Colonic mucosa (tissue), 4 donors: Measurements from ENCODE around the gene ARHGAP12. TPM values are rescaled to one million over a fixed set of nuclear protein-coding genes. Genes with fewer than 3 reads are reported as not detected.

Experiments
- DNase-seq: peaks from one replicate; pipeline ENCODE4 v3.0.0-alpha.2; 2020
- H3K27ac ChIP-seq: fragments of 200-600 bp; one replicate; pipeline ENCODE4 v1.8.0; 2021
- H3K27me3 ChIP-seq: fragments of 200-600 bp; one replicate; pipeline ENCODE4 v1.8.0; 2021
- H3K36me3 ChIP-seq: fragments of 200-600 bp; one replicate; pipeline ENCODE4 v1.8.0; 2021
- H3K4me1 ChIP-seq: fragments of 200-600 bp; one replicate; pipeline ENCODE4 v1.8.0; 2021; ENCODE audit warnings: mild to moderate bottlenecking
- H3K4me3 ChIP-seq: fragments of 200-600 bp; one replicate; pipeline ENCODE4 v1.8.0; 2021
- H3K9ac ChIP-seq, 2 donors: one replicate each; pipeline ENCODE4 v1.7.0; 2013; ENCODE audit warnings: control low read depth in 2 of 2, low read depth in 2 of 2, low read length in 2 of 2
- H3K9me3 ChIP-seq: fragments of 200-600 bp; one replicate; pipeline ENCODE4 v1.8.0; 2021
- CTCF ChIP-seq: fragments of 200-600 bp; IDR thresholded peaks from one replicate; pipeline ENCODE4 v1.8.0; 2022; ENCODE audit warnings: antibody characterized with exemption, mild to moderate bottlenecking
- intact Hi-C: fragments of 100-400 bp; cut with DNase I; formaldehyde crosslinking; loops from one replicate; pipeline ENCODE4 v1.14.1; 2022
- total RNA-seq, 2 donors: library from RNA; stranded (reverse); fragmentation: NEBNext Ultra II Directional in 1 of 2; extraction: Animal tissue kit (Norgen Biotek cat#: 25700) in 1 of 2; gene quantifications; one replicate each; pipeline ENCODE4 v1.2.1, GENCODE V29; 2021
- donor health status: healthy.
- donor health status: DM: no; HTN: no; CAD: no.
- donor health status: DM: no; HTN: no; CAD: no.

ARHGAP12 gene
- total RNA-seq, 2 donors from 2014 or later = 25.1 to 43.9 TPM

DNA sequence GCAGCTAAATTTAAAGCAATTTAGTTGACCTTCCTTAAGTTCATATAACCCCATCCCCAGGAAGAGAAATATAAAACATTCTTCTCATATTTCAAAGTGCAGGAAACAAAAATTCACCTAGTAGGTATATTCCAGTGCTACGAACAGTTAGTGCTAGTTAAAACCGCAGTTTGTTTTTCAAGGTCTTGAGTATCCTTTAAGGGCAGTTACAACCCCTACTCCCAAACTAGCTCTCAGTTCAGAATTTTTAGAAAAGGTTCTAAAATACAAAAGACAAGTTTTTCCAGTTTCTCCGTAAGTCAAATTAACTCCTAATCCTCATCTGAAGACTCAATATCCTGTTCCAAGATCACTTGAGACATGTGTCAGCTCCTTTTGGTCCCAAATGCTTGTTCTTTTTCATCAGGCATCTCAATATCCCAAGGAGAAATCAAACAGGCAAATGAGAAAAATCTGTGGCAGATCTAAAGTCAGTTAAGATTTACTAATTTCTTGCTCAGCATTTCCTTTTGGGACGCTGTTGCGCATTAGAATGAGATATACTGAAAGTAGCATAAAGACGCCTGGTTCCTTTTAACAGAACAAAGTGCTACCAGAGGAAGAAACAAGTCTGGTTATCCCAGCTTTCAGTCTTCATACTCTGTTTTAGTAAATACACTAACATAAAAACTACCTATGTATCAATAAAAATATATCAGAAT is 51.8 kb downstream of the ARHGAP12 start:
- DNase-seq = no peak
- Histone ChIP-seq H3K9ac (no peak overlapping the region), H3K27me3 (no peaks in the 10 kb centered on the region), H3K27ac (no peak overlapping the region), H3K4me3 (no peak overlapping the region), H3K36me3 (no peaks in the 10 kb centered on the region), H3K9me3 (no peaks in the 10 kb centered on the region), H3K4me1 (no peaks in the 10 kb centered on the region)
- no peak for TF ChIP-seq CTCF
- intact Hi-C loops = no loop called here

- TF ChIP-seq CTCF = no peak
- intact Hi-C loops = no loop called here
- H3K4me1 ChIP-seq = no peaks in the 10 kb centered on the region
- no peak for DNase-seq
- no peaks in the 10 kb centered on the region for H3K36me3 ChIP-seq
- no peak overlapping the region for H3K27ac ChIP-seq
- H3K4me3 ChIP-seq = no peak overlapping the region
- no peak overlapping the region for H3K9ac ChIP-seq
- H3K9me3 ChIP-seq = no peaks in the 10 kb centered on the region
- no peaks in the 10 kb centered on the region for H3K27me3 ChIP-seq
Observed at GRCh38 chr10:31875608-31876007, 53.0 kb downstream of the ARHGAP12 start.

DNA sequence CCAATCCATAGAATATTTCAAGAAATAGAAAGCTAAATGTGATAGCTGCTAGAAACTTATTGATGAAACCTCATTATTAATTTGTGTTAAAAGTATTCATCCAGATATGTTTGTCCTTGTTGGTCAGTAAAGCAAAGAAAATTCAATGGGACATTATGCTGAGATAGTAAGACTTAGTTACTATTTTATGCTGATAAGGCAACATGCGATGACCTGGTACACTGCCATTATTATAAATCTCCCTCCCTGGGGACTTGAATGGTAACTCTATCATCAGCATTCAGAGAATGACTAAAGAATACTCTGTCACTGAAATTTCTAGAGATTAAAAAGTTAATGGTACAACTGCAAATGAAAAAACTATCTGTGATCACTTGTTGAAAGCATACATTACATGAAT is 54.9 kb downstream of the ARHGAP12 start:
- intact Hi-C loops = no loop called here
- no peaks in the 10 kb centered on the region for H3K36me3 ChIP-seq
- H3K4me3 ChIP-seq = no peak overlapping the region
- H3K9me3 ChIP-seq = no peaks in the 10 kb centered on the region
- H3K27ac ChIP-seq = no peak overlapping the region
- TF ChIP-seq CTCF = no peak
- no peaks in the 10 kb centered on the region for H3K27me3 ChIP-seq
- no peak for DNase-seq
- no peak overlapping the region for H3K9ac ChIP-seq
- no peaks in the 10 kb centered on the region for H3K4me1 ChIP-seq

GRCh38 chr10:31871266-31872065 is 57.2 kb downstream of the ARHGAP12 start:
- Histone ChIP-seq H3K4me1 (no peaks in the 10 kb centered on the region), H3K27ac (no peak overlapping the region), H3K9me3 (no peaks in the 10 kb centered on the region), H3K27me3 (no peaks in the 10 kb centered on the region), H3K4me3 (no peak overlapping the region), H3K36me3 (no peaks in the 10 kb centered on the region), H3K9ac (no peak overlapping the region)
- no peak for DNase-seq
- intact Hi-C loops = no loop called here
- no peak for TF ChIP-seq CTCF

DNA sequence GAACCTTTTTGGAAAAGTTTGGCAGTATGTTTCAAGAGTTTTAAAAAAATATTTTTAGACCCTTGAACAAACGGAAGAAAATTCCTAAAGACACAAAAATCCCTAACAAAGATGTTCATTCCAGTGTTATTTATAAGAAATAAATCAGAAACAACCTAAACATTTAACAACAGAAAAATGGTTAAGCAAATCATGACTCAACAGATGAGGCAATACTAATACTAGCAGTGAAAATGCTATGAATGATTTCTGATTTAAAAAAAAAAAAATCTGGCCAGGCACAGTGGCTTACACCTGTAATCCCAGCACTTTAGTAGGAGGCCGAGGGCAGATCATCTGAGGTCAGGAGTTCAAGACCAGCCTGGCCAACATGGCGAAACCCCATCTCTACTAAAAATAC is 61.0 kb downstream of the ARHGAP12 start:
- Histone ChIP-seq H3K9me3 (no peaks in the 10 kb centered on the region), H3K27ac (no peak overlapping the region), H3K9ac (no peak overlapping the region), H3K4me3 (no peak overlapping the region), H3K4me1 (peaks cover 3% of the 10 kb centered on the region), H3K27me3 (no peaks in the 10 kb centered on the region), H3K36me3 (no peaks in the 10 kb centered on the region)
- DNase-seq = no peak
- intact Hi-C loops = no loop called here
- no peak for TF ChIP-seq CTCF
